WTC11 (cell line): ENCODE measurements around the gene BTBD9.

Experiments used
- ELF4 ChIP-seq: sonication (generic); formaldehyde crosslinking; IDR thresholded peaks from 2 replicates; pipeline ENCODE4 v1.8.1; 2022; ENCODE audit warnings: low read depth, mild to moderate bottlenecking, moderate library complexity, missing genetic modification reagents
- GTF2I ChIP-seq: fragments of 250-450 bp; sonication (Bioruptor Pico); conservative IDR thresholded peaks from 2 replicates; pipeline ENCODE4 v1.4.0; 2021; ENCODE audit warnings: mild to moderate bottlenecking
- NFYB ChIP-seq: sonication (generic); formaldehyde crosslinking; conservative IDR thresholded peaks from 2 replicates; pipeline ENCODE4 v1.8.0; 2022; ENCODE audit warnings: low read depth, missing genetic modification reagents
- TEAD4 ChIP-seq: sonication (generic); formaldehyde crosslinking; IDR thresholded peaks from 2 replicates; pipeline ENCODE4 v1.8.0; 2022; ENCODE audit warnings: mild to moderate bottlenecking, missing genetic modification reagents
- ZNF416 ChIP-seq: fragments of 250-450 bp; sonication (Bioruptor Pico); IDR thresholded peaks from 2 replicates; pipeline ENCODE4 v1.9.0; 2021; ENCODE audit warnings: mild to moderate bottlenecking, inconsistent platforms
- TF ChIP-seq, protein P1 (sequence below): fragments of 200-600 bp; IDR thresholded peaks from 2 replicates; pipeline ENCODE4 v1.8.0; 2022; ENCODE audit warnings: antibody characterized with exemption
- TF ChIP-seq, protein P2 (sequence below): sonication (generic); formaldehyde crosslinking; IDR thresholded peaks from 2 replicates; pipeline ENCODE4 v1.8.1; 2023; ENCODE audit warnings: mild to moderate bottlenecking, missing genetic modification reagents, borderline replicate concordance

DNA sequence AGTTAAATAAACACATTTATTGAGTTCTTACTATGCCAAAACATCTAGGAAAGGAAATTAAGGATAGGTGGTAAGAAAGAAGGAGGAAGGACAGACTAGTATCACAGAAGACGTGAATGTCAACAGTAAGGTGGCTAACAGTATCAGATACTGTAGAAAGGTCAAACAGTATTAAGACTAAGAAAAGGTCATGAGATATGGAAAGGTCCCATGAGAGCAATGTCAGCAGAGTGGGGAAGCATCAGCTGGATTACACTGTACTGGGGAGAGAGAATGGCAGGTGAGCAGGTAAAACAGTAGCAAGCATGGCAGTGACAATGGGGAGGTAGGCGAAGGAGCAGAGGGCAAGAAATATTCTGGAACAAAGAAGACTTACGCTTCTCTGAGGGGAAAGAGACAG, 45.2 kb upstream of the BTBD9 start:
- no peak for TF ChIP-seq ELF4 (CRISPR knock-in tag)
- TF ChIP-seq, protein P1, sequence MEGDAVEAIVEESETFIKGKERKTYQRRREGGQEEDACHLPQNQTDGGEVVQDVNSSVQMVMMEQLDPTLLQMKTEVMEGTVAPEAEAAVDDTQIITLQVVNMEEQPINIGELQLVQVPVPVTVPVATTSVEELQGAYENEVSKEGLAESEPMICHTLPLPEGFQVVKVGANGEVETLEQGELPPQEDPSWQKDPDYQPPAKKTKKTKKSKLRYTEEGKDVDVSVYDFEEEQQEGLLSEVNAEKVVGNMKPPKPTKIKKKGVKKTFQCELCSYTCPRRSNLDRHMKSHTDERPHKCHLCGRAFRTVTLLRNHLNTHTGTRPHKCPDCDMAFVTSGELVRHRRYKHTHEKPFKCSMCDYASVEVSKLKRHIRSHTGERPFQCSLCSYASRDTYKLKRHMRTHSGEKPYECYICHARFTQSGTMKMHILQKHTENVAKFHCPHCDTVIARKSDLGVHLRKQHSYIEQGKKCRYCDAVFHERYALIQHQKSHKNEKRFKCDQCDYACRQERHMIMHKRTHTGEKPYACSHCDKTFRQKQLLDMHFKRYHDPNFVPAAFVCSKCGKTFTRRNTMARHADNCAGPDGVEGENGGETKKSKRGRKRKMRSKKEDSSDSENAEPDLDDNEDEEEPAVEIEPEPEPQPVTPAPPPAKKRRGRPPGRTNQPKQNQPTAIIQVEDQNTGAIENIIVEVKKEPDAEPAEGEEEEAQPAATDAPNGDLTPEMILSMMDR = no peak
- no peak for TF ChIP-seq TEAD4
- no peak for TF ChIP-seq NFYB (CRISPR knock-in tag)
- TF ChIP-seq, protein P2, sequence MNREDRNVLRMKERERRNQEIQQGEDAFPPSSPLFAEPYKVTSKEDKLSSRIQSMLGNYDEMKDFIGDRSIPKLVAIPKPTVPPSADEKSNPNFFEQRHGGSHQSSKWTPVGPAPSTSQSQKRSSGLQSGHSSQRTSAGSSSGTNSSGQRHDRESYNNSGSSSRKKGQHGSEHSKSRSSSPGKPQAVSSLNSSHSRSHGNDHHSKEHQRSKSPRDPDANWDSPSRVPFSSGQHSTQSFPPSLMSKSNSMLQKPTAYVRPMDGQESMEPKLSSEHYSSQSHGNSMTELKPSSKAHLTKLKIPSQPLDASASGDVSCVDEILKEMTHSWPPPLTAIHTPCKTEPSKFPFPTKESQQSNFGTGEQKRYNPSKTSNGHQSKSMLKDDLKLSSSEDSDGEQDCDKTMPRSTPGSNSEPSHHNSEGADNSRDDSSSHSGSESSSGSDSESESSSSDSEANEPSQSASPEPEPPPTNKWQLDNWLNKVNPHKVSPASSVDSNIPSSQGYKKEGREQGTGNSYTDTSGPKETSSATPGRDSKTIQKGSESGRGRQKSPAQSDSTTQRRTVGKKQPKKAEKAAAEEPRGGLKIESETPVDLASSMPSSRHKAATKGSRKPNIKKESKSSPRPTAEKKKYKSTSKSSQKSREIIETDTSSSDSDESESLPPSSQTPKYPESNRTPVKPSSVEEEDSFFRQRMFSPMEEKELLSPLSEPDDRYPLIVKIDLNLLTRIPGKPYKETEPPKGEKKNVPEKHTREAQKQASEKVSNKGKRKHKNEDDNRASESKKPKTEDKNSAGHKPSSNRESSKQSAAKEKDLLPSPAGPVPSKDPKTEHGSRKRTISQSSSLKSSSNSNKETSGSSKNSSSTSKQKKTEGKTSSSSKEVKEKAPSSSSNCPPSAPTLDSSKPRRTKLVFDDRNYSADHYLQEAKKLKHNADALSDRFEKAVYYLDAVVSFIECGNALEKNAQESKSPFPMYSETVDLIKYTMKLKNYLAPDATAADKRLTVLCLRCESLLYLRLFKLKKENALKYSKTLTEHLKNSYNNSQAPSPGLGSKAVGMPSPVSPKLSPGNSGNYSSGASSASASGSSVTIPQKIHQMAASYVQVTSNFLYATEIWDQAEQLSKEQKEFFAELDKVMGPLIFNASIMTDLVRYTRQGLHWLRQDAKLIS = no peak
- TF ChIP-seq GTF2I (CRISPR knock-in tag) = no peak
- no peak for TF ChIP-seq ZNF416 (CRISPR knock-in tag)
